HCT116 (cell line): ENCODE results near the gene FER.

Source experiments
- CTCF ChIP-seq, 3 experiments: fragments of 200-600 bp in 1 of 3; sonication (generic) in 1 of 3; IDR thresholded peaks in 2 of 3; conservative IDR thresholded peaks in 1 of 3; 2 replicates each; pipeline ENCODE4 v1.5.1; 2012 to 2017; ENCODE audit warnings: low read depth in 2 of 3, low read length in 2 of 3, antibody characterized with exemption in 1 of 3, borderline replicate concordance in 1 of 3, control low read depth in 1 of 3, mild to moderate bottlenecking in 1 of 3, mixed read lengths in 1 of 3, mixed run types in 1 of 3, moderate library complexity in 1 of 3; ENCODE audit not compliant: insufficient read depth in 1 of 3
- EGR1 ChIP-seq: IDR thresholded peaks from 2 replicates; pipeline ENCODE4 v1.6.1; 2012; ENCODE audit warnings: low read depth
- ELF1 ChIP-seq: IDR thresholded peaks from 2 replicates; pipeline ENCODE4 v1.6.1; 2012; ENCODE audit warnings: low read depth, borderline replicate concordance
- EZH2 ChIP-seq: fragments of 200-600 bp; sonication (generic); IDR thresholded peaks from 2 replicates; pipeline ENCODE4 v1.6.1; 2017; ENCODE audit warnings: antibody characterized with exemption, mixed run types
- EZH2phosphoT487 ChIP-seq: fragments of 200-600 bp; IDR thresholded peaks from 2 replicates; pipeline ENCODE4 v1.6.1; 2018; ENCODE audit warnings: antibody characterized with exemption, borderline replicate concordance
- FOSL1 ChIP-seq: IDR thresholded peaks from 2 replicates; pipeline ENCODE4 v1.6.1; 2012; ENCODE audit warnings: low read depth
- JUND ChIP-seq: IDR thresholded peaks from 2 replicates; pipeline ENCODE4 v1.6.1; 2012
- MAX ChIP-seq: IDR thresholded peaks from 2 replicates; pipeline ENCODE4 v1.6.1; 2012
- POLR2A ChIP-seq: IDR thresholded peaks from 2 replicates; pipeline ENCODE4 v1.7.0; 2011; ENCODE audit warnings: borderline replicate concordance; ENCODE audit not compliant: insufficient read depth, insufficient read length; ENCODE audit errors: extremely low read depth
- POLR2AphosphoS5 ChIP-seq: IDR thresholded peaks from 2 replicates; pipeline ENCODE4 v1.6.1; 2011; ENCODE audit warnings: mild to moderate bottlenecking, low read depth, low read length, moderate library complexity
- RAD21 ChIP-seq: IDR thresholded peaks from 2 replicates; pipeline ENCODE4 v1.6.1; 2012; ENCODE audit warnings: low read depth, mild to moderate bottlenecking
- YY1 ChIP-seq: IDR thresholded peaks from 2 replicates; pipeline ENCODE4 v1.6.1; 2011; ENCODE audit warnings: low read length, low read depth, moderate library complexity, mild to moderate bottlenecking; ENCODE audit not compliant: insufficient replicate concordance; ENCODE audit errors: extremely low read depth
- ZNF274 ChIP-seq: fragments of 200-500 bp; sonication (Bioruptor generic); IDR thresholded peaks from 2 replicates; pipeline ENCODE4 v1.6.1; 2014; ENCODE audit warnings: mild to moderate bottlenecking, low read depth, low read length, inconsistent platforms

- TF ChIP-seq CTCF (IDR thresholded peaks at IDR 0.05 in 2 of 3, conservative IDR thresholded peaks at IDR 0.05 in 1 of 3; ENCODE audit: borderline replicate concordance in 1 of 3, insufficient read depth in 1 of 3, low read depth in 2 of 3, low read length in 2 of 3) (no peak), MAX (no peak), EZH2 (no peak), ELF1 (no peak), EGR1 (no peak), EZH2phosphoT487 (no peak), JUND (no peak), ZNF274 (no peak), POLR2AphosphoS5 (no peak), RAD21 (no peak), FOSL1 (no peak), POLR2A (no peak), YY1 (no peak)
These were observed 24.9 kb downstream of the FER start for GRCh38 chr5:108772626-108773025.
